Esophagus muscularis mucosa (tissue), 4 donors: ENCODE data around the gene CFAP54. TPM values are rescaled to one million over a fixed set of nuclear protein-coding genes. Genes with fewer than 3 reads are reported as not detected.
"Not testable (repeated sequence)": the region's sequence is repeated elsewhere in the genome, so short reads cannot be mapped to it uniquely, and the experiment has no call there.

ENCODE experiments used
- DNase-seq: peaks from one replicate; pipeline ENCODE4 v3.0.0-alpha.2; 2017; ENCODE audit errors: extremely low spot score
- H3K27ac ChIP-seq, 4 donors: fragments of 200-600 bp; sonication (generic); replicated peaks in 1 of 4; 1 replicate in 3 of 4; 2 replicates in 1 of 4; pipeline ENCODE4 v1.5.1; 2016 to 2019; ENCODE audit warnings: mild to moderate bottlenecking in 1 of 4
- H3K27me3 ChIP-seq, 4 donors: fragments of 200-600 bp; sonication (generic); one replicate each; pipeline versions ENCODE4 v1.5.1 to v1.6.0; 2016 to 2019
- H3K36me3 ChIP-seq, 4 donors: fragments of 200-600 bp; sonication (generic); one replicate each; pipeline ENCODE4 v1.5.1; 2016 to 2019
- H3K4me1 ChIP-seq, 4 donors: fragments of 200-600 bp; sonication (generic); one replicate each; pipeline ENCODE4 v1.5.1; 2016 to 2019
- H3K4me3 ChIP-seq, 4 donors: fragments of 200-600 bp; sonication (generic); 1 replicate in 2 of 4; 2 replicates in 2 of 4; pipeline ENCODE4 v1.5.1; 2016 to 2019; ENCODE audit warnings: mild to moderate bottlenecking in 4 of 4, moderate library complexity in 1 of 4
- H3K9me3 ChIP-seq, 4 donors: fragments of 200-600 bp; sonication (generic); 1 replicate in 3 of 4; 2 replicates in 1 of 4; pipeline ENCODE4 v1.5.1; 2016 to 2019
- CTCF ChIP-seq, 3 experiments: fragments of 200-600 bp in 2 of 3; fragments of 450-650 bp in 1 of 3; sonication (generic) in 2 of 3; IDR thresholded peaks; one replicate each; pipeline ENCODE4 v1.5.1; 2017 to 2019; ENCODE audit warnings: antibody characterized with exemption in 3 of 3, mild to moderate bottlenecking in 2 of 3, moderate library complexity in 1 of 3
- EP300 ChIP-seq: sonication (generic); formaldehyde crosslinking; IDR thresholded peaks from one replicate; pipeline ENCODE4 v1.6.1; 2017; ENCODE audit warnings: antibody characterized with exemption
- POLR2A ChIP-seq: fragments of 450-650 bp; IDR thresholded peaks from one replicate; pipeline ENCODE4 v1.6.1; 2017; ENCODE audit warnings: antibody characterized with exemption, moderate library complexity, mild to moderate bottlenecking, low read depth
- POLR2AphosphoS5 ChIP-seq, 2 donors: sonication (generic); formaldehyde crosslinking; IDR thresholded peaks; one replicate each; pipeline ENCODE4 v1.6.1; 2017; ENCODE audit warnings: antibody characterized with exemption in 2 of 2
- WGBS: methylation state at CpG from one replicate; pipeline ENCODE4 v1.1.5; 2018; 5-methylcytosine and 5-hydroxymethylcytosine counted together
- intact Hi-C: fragments of 100-400 bp; cut with DNase I; formaldehyde crosslinking; loops from one replicate; pipeline ENCODE4 v1.15.1; 2023
- total RNA-seq, 4 donors: library from RNA; depleted of rRNA; stranded (reverse); fragments of >200 nt; gene quantifications; one replicate each; pipeline versions ENCODE4 v1.1.0 to v1.2.1, GENCODE V29; 2016

The CFAP54 gene
- total RNA-seq, 4 donors from 2014 or later = 3.0 to 5.8 (median 4.3) TPM

GRCh38 chr12:96486751-96487613 lies 2.4 kb upstream of the CFAP54 start:
- peaks cover 4 to 21% (median 12%) of the 10 kb centered on the region in 4 donors for H3K4me1 ChIP-seq
- WGBS = 93% methylated on average over 12 of the region's 12 CpGs
- DNase-seq = no peak
- intact Hi-C loops = loop anchor here (5.0 to 10.0 kb wide), 2 partner anchors 85 to 272 kb away; partner anchors contain the start of gene CDK17
- H3K27me3 ChIP-seq = no peaks in the 10 kb centered on the region
- H3K4me3 ChIP-seq = no peak overlapping the region
- H3K9me3 ChIP-seq = no peaks in the 10 kb centered on the region
- H3K36me3 ChIP-seq = no peaks in the 10 kb centered on the region
- H3K27ac ChIP-seq = no peak overlapping the region
- TF ChIP-seq EP300 = no peak
- TF ChIP-seq POLR2A = no peak
- TF ChIP-seq CTCF (IDR thresholded peaks at IDR 0.05) = no peak
- TF ChIP-seq POLR2AphosphoS5 (IDR thresholded peaks at IDR 0.05) = no peak

GRCh38 chr12:96487634-96488033 lies 1.7 kb upstream of the CFAP54 start:
- intact Hi-C loops = loop anchor here (2.0 to 10.0 kb wide), 3 partner anchors 29 to 273 kb away; partner anchors contain the start of gene CDK17
- 84% methylated on average over 3 of the region's 3 CpGs for WGBS
- no peak for TF ChIP-seq POLR2A
- TF ChIP-seq CTCF (IDR thresholded peaks at IDR 0.05) = no peak
- TF ChIP-seq POLR2AphosphoS5 (IDR thresholded peaks at IDR 0.05) = no peak
- TF ChIP-seq EP300 = no peak
- peak overlapping the region in 1 of 4 donors; percentile 90 for H3K27ac ChIP-seq
- H3K36me3 ChIP-seq = no peaks in the 10 kb centered on the region
- H3K4me3 ChIP-seq = no peak overlapping the region
- no peaks in the 10 kb centered on the region for H3K27me3 ChIP-seq
- H3K4me1 ChIP-seq = peaks cover 4 to 26% (median 12%) of the 10 kb centered on the region in 4 donors
- no peaks in the 10 kb centered on the region for H3K9me3 ChIP-seq
- DNase-seq = no peak

DNA sequence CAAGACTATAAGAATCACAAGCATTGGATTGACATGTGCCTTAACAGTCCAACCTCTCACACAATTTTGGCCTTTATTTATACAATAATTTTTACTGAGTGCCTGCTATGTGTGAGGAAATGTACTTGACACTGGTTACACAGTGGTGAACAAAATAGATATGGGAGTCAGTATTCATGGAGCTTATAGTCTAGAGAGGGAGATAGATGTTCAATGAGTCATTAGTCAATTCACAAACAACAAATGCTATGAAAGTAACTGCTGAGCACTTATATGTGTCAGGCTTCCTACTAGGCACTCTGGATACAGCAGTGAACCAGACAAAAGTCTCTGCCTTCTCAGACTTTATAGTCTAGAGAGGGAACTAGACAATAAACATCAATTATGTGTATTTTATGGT lies 3.7 kb downstream of the CFAP54 start:
- TF ChIP-seq POLR2A (no peak), POLR2AphosphoS5 (IDR thresholded peaks at IDR 0.05) (no peak), CTCF (IDR thresholded peaks at IDR 0.05) (no peak)
- H3K27ac ChIP-seq = no peak overlapping the region
- DNase-seq = no peak
- H3K27me3 ChIP-seq = no peaks in the 10 kb centered on the region
- no peaks in the 10 kb centered on the region for H3K9me3 ChIP-seq
- intact Hi-C loops = no loop called here
- H3K36me3 ChIP-seq = no peaks in the 10 kb centered on the region
- H3K4me3 ChIP-seq = no peak overlapping the region
- peaks cover 4 to 27% (median 12%) of the 10 kb centered on the region in 4 donors for H3K4me1 ChIP-seq

- 95% methylated on average over 6 of the region's 6 CpGs for WGBS
- not testable (repeated sequence) for DNase-seq
Measured at GRCh38 chr12:96494154-96494553, 4.8 kb downstream of the CFAP54 start.

GRCh38 chr12:96495155-96495554 lies 5.8 kb downstream of the CFAP54 start:
- Histone ChIP-seq H3K27me3 (no peaks in the 10 kb centered on the region), H3K4me3 (no peak overlapping the region), H3K4me1 (peaks cover 0 to 16% (median 4%) of the 10 kb centered on the region in 4 donors), H3K27ac (no peak overlapping the region), H3K9me3 (no peaks in the 10 kb centered on the region), H3K36me3 (no peaks in the 10 kb centered on the region)
- WGBS = 85% methylated on average over 11 of the region's 11 CpGs
- intact Hi-C loops = no loop called here
- no peak for DNase-seq
- no peak for TF ChIP-seq CTCF (IDR thresholded peaks at IDR 0.05)
- no peak for TF ChIP-seq POLR2AphosphoS5 (IDR thresholded peaks at IDR 0.05)
- TF ChIP-seq POLR2A = no peak
- no peak for TF ChIP-seq EP300

More at GRCh38 chr12:96494154-96494553, 4.8 kb downstream of the CFAP54 start:
- intact Hi-C loops, H3K27me3 ChIP-seq, H3K36me3 ChIP-seq, H3K27ac ChIP-seq, H3K9me3 ChIP-seq, H3K4me3 ChIP-seq: not testable (repeated sequence)
- peaks cover 4 to 24% (median 10%) of the 10 kb centered on the region in 4 donors for H3K4me1 ChIP-seq
